ENCODE data around the gene TWF2. TPM values are rescaled to one million over a fixed set of nuclear protein-coding genes. Genes with fewer than 3 reads are reported as not detected.

Gene TWF2
- total and polyA plus RNA-seq, 9 of the 15 experiments (the other 6 are each of a cell fraction or from before 2014, with no cell fraction given), result 0.11 to 61.9 (median 29.7) TPM

DNA sequence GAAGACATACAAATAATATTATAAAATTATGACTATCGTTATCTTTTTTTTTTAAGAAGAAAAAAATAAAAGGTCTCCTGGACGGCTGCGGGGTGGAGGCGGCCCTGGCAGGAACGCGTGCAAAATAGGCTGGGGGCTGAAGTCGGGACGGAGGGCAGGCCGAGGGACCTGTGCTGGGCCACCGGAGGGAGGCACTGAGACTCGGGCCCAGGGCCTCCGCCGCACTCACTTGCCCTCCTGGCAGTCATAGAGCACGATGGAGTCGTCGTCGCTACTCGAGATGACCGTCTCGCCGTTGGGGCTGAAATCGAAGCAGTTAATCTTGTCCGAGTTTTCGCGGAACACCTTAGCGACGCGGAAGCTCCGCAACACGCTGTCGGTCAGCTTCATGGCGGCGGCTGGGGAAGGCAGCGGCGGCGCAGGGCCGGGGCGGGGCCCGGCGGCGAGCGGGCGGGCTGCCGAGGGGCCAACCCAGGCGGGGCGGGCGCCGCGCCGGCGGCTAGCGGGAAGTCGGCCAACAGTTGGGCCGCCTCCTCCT lies 39.1 kb upstream of the TWF2 start (continued):
- TF ChIP-seq, protein P1, sequence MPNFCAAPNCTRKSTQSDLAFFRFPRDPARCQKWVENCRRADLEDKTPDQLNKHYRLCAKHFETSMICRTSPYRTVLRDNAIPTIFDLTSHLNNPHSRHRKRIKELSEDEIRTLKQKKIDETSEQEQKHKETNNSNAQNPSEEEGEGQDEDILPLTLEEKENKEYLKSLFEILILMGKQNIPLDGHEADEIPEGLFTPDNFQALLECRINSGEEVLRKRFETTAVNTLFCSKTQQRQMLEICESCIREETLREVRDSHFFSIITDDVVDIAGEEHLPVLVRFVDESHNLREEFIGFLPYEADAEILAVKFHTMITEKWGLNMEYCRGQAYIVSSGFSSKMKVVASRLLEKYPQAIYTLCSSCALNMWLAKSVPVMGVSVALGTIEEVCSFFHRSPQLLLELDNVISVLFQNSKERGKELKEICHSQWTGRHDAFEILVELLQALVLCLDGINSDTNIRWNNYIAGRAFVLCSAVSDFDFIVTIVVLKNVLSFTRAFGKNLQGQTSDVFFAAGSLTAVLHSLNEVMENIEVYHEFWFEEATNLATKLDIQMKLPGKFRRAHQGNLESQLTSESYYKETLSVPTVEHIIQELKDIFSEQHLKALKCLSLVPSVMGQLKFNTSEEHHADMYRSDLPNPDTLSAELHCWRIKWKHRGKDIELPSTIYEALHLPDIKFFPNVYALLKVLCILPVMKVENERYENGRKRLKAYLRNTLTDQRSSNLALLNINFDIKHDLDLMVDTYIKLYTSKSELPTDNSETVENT (CRISPR knock-in tag; IDR thresholded peaks at IDR 0.05), result no peak
- TF ChIP-seq, protein P2, sequence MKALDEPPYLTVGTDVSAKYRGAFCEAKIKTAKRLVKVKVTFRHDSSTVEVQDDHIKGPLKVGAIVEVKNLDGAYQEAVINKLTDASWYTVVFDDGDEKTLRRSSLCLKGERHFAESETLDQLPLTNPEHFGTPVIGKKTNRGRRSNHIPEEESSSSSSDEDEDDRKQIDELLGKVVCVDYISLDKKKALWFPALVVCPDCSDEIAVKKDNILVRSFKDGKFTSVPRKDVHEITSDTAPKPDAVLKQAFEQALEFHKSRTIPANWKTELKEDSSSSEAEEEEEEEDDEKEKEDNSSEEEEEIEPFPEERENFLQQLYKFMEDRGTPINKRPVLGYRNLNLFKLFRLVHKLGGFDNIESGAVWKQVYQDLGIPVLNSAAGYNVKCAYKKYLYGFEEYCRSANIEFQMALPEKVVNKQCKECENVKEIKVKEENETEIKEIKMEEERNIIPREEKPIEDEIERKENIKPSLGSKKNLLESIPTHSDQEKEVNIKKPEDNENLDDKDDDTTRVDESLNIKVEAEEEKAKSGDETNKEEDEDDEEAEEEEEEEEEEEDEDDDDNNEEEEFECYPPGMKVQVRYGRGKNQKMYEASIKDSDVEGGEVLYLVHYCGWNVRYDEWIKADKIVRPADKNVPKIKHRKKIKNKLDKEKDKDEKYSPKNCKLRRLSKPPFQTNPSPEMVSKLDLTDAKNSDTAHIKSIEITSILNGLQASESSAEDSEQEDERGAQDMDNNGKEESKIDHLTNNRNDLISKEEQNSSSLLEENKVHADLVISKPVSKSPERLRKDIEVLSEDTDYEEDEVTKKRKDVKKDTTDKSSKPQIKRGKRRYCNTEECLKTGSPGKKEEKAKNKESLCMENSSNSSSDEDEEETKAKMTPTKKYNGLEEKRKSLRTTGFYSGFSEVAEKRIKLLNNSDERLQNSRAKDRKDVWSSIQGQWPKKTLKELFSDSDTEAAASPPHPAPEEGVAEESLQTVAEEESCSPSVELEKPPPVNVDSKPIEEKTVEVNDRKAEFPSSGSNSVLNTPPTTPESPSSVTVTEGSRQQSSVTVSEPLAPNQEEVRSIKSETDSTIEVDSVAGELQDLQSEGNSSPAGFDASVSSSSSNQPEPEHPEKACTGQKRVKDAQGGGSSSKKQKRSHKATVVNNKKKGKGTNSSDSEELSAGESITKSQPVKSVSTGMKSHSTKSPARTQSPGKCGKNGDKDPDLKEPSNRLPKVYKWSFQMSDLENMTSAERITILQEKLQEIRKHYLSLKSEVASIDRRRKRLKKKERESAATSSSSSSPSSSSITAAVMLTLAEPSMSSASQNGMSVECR (CRISPR knock-in tag; IDR thresholded peaks at IDR 0.05), result peak; percentile 18; the same call in 1 of the 2 replicates
- TF ChIP-seq MEF2D (tag; conservative IDR thresholded peaks at IDR 0.05; ENCODE audit: low read depth) (no peak), CBX1 (IDR thresholded peaks at IDR 0.05; ENCODE audit: low read depth) (no peak), MTA1 (IDR thresholded peaks at IDR 0.05; ENCODE audit: borderline replicate concordance) (no peak), XRCC5 (IDR thresholded peaks at IDR 0.05; ENCODE audit: low read depth, low read length) (0 out of 2 replicates have a peak, but pooled peaks have one; percentile 7), RBM25 (IDR thresholded peaks at IDR 0.05; ENCODE audit: low read depth, low read length, severe bottlenecking) (no peak)
- TF ChIP-seq, protein P3, sequence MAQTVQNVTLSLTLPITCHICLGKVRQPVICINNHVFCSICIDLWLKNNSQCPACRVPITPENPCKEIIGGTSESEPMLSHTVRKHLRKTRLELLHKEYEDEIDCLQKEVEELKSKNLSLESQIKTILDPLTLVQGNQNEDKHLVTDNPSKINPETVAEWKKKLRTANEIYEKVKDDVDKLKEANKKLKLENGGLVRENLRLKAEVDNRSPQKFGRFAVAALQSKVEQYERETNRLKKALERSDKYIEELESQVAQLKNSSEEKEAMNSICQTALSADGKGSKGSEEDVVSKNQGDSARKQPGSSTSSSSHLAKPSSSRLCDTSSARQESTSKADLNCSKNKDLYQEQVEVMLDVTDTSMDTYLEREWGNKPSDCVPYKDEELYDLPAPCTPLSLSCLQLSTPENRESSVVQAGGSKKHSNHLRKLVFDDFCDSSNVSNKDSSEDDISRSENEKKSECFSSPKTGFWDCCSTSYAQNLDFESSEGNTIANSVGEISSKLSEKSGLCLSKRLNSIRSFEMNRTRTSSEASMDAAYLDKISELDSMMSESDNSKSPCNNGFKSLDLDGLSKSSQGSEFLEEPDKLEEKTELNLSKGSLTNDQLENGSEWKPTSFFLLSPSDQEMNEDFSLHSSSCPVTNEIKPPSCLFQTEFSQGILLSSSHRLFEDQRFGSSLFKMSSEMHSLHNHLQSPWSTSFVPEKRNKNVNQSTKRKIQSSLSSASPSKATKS (CRISPR knock-in tag; IDR thresholded peaks at IDR 0.05), result no peak
- TF ChIP-seq, protein P4, sequence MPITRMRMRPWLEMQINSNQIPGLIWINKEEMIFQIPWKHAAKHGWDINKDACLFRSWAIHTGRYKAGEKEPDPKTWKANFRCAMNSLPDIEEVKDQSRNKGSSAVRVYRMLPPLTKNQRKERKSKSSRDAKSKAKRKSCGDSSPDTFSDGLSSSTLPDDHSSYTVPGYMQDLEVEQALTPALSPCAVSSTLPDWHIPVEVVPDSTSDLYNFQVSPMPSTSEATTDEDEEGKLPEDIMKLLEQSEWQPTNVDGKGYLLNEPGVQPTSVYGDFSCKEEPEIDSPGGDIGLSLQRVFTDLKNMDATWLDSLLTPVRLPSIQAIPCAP (CRISPR knock-in tag; IDR thresholded peaks at IDR 0.05; ENCODE audit: borderline replicate concordance), result no peak
- TF ChIP-seq, protein P5, sequence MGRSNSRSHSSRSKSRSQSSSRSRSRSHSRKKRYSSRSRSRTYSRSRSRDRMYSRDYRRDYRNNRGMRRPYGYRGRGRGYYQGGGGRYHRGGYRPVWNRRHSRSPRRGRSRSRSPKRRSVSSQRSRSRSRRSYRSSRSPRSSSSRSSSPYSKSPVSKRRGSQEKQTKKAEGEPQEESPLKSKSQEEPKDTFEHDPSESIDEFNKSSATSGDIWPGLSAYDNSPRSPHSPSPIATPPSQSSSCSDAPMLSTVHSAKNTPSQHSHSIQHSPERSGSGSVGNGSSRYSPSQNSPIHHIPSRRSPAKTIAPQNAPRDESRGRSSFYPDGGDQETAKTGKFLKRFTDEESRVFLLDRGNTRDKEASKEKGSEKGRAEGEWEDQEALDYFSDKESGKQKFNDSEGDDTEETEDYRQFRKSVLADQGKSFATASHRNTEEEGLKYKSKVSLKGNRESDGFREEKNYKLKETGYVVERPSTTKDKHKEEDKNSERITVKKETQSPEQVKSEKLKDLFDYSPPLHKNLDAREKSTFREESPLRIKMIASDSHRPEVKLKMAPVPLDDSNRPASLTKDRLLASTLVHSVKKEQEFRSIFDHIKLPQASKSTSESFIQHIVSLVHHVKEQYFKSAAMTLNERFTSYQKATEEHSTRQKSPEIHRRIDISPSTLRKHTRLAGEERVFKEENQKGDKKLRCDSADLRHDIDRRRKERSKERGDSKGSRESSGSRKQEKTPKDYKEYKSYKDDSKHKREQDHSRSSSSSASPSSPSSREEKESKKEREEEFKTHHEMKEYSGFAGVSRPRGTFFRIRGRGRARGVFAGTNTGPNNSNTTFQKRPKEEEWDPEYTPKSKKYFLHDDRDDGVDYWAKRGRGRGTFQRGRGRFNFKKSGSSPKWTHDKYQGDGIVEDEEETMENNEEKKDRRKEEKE (IDR thresholded peaks at IDR 0.05; ENCODE audit: borderline replicate concordance in 1 of 2, control insufficient read depth in 1 of 2, low read depth in 2 of 2, low read length in 1 of 2), result no peak
- TF ChIP-seq, protein P6, sequence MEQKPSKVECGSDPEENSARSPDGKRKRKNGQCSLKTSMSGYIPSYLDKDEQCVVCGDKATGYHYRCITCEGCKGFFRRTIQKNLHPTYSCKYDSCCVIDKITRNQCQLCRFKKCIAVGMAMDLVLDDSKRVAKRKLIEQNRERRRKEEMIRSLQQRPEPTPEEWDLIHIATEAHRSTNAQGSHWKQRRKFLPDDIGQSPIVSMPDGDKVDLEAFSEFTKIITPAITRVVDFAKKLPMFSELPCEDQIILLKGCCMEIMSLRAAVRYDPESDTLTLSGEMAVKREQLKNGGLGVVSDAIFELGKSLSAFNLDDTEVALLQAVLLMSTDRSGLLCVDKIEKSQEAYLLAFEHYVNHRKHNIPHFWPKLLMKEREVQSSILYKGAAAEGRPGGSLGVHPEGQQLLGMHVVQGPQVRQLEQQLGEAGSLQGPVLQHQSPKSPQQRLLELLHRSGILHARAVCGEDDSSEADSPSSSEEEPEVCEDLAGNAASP (IDR thresholded peaks at IDR 0.05), result no peak

Measured in K562 (cell line).